Fibroblast of skin of left biceps (primary cell): ENCODE results near the gene BHLHA15.
"Not testable (repeated sequence)": the region's sequence is repeated elsewhere in the genome, so short reads cannot be mapped to it uniquely, and the experiment has no call there.

Source experiments
- DNase-seq, 2 experiments: peaks; one replicate each; pipeline ENCODE4 v3.0.0-alpha.2; 2013; ENCODE audit warnings: low read depth in 2 of 2

BHLHA15 gene

GRCh38 chr7:98210513-98211220 lies 572 bp upstream of the BHLHA15 start:
- DNase-seq = no peak

GRCh38 chr7:98211676-98212531 lies 665 bp downstream of the BHLHA15 start:
- DNase-seq = no peak

GRCh38 chr7:98212532-98213041 lies 1.3 kb downstream of the BHLHA15 start:
- DNase-seq = no peak

- no peak for DNase-seq
These were observed 2.2 kb downstream of the BHLHA15 start for GRCh38 chr7:98213296-98213887.

GRCh38 chr7:98213888-98214810 lies 2.9 kb downstream of the BHLHA15 start:
- DNase-seq = no peak

- no peak for DNase-seq
These were observed 3.6 kb downstream of the BHLHA15 start for GRCh38 chr7:98214811-98215321.

- no peak for DNase-seq
These were observed 4.6 kb downstream of the BHLHA15 start for GRCh38 chr7:98215561-98216495.

- no peak for DNase-seq
These were observed 5.8 kb downstream of the BHLHA15 start for GRCh38 chr7:98216941-98217622.

- no peak for DNase-seq
These were observed 6.7 kb downstream of the BHLHA15 start for GRCh38 chr7:98217623-98218582.

- not testable (repeated sequence) for DNase-seq
These were observed 8.1 kb downstream of the BHLHA15 start for GRCh38 chr7:98219382-98219781.

- DNase-seq = no peak
These were observed 10.6 kb downstream of the BHLHA15 start for GRCh38 chr7:98221611-98222532.

GRCh38 chr7:98222533-98223195 lies 11.4 kb downstream of the BHLHA15 start:
- no peak for DNase-seq

- DNase-seq = no peak
These were observed 12.2 kb downstream of the BHLHA15 start for GRCh38 chr7:98223351-98223897.

- no peak for DNase-seq
These were observed 12.9 kb downstream of the BHLHA15 start for GRCh38 chr7:98223898-98224700.

GRCh38 chr7:98224701-98225181 lies 13.5 kb downstream of the BHLHA15 start:
- no peak for DNase-seq
